CD4-positive, alpha-beta T cell treated with Interleukin-15 for 1 hour (primary cell): Measurements from ENCODE around the gene PPP1R27.

Experiments
- DNase-seq: peaks from one replicate; pipeline ENCODE4 v3.0.0-alpha.2; 2020

Gene PPP1R27

DNA sequence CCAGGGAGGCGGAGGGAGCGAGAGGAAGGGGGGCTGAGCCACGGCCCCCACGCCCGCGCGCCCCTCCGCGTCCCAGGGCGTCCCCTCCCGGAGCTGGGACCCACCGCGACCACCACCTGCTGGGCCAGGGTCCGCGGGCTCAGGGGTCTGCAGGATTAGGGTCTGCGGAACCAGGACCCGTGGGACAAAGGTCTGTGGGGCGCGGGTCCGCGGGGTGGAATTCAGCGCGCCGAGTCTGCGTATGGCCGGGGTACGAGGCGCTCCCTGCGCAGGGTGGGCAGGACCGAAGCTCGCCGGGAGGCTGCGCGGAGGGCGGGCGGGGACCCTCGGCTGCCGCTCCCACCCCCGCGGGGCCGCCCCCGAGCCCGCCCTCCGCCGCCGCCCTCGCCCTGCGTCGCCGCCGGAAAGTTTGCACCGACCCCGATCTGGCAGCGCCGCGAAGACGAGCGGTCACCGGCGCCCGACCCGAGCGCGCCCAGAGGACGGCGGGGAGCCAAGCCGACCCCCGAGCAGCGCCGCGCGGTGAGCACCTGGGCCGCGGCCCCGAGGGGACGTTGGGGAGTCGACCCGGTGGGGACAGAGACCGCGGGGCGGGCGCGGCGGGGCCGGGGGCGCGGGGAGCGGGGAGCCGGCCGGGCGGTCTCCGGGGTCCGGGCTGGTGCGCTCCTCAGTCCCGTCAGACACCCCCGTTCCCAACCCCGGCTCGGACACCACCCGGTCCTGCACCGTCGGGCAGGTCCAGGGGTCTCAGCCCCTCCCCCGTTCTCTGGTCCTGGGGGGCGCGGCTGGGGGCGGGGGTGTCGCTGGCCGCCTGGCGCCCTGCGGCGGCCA is 30.9 kb downstream of the PPP1R27 start, which contains the start of gene GCGR:
Gene GCGR (plus strand): TSS at position 423 of the 831 bp plus-strand sequence. CDS start 4,869 bp downstream, outside the sequence.
- DNase-seq, result no peak

DNA sequence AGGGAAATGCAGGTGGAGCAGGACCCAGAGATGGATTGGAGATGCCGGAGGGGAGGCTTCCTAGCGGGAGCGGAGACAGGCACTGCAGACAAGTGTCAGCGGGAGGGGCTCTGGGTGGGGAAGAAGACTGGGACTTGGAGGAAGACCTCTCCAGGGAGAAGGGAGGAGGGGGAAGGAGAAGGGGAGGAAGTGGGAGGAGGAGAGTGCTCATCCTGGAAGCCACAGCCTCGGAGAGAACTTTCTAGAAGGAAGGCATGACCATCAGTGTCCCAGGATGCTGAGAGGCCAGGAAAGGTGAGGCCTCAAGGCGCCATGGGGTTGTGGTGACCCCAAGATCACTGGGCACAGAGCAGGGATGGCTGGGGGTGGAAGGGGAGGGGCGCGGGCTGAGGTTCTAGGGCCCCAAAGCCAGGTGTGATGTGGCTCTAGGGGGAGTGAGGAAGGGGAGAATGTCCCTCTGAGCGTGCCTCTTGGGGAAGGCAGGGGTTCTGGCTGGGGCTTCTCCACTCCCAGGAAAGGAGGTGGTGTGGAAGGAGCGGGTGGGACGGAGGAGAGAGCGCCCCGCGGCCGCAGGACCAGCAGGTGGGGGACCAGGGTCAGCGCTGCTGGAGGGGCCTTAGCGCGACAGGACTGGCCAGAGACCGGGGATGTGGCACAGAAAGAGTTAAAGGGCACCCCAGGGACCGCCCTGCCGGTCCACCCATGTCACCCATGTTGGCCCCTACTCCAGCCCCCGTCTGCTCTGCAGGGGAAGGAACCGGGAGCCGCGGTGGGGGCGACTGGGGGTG is 31.8 kb downstream of the PPP1R27 start:
- DNase-seq, result no peak

DNA sequence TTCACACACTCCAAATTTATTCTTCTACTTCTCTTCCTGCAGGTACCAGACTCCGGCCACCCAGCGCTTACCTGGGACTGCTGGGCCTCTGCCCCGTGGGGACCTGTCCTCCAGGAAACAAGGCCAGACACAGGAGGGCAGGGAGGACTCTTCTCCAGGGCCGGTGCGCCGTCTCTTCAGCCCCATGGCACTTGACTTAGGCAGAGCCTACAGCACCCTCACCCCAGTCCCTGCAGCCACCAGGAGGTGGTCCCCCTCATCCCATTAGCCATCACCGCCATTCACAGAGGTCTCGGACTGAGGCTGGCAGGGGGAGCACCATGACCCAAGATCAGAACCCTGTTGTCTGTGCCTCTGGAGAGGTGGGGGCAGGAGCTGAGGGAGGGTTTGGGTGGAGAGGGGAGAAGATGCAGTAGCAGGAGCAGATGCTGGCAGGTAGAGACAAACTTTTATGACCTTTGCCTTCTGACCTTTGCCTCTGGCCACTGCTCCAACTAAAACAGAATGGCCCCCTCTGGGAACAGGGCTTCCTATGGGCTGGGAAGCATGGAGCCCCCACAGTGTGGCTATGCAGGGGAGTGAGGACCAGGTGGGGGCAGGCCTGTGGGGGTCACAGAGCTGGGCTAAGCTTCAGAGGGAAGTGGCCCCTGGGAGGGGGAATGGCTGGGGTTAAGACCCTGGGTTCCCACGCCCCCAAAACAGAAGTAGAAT is 32.6 kb downstream of the PPP1R27 start:
- no peak for DNase-seq

DNA sequence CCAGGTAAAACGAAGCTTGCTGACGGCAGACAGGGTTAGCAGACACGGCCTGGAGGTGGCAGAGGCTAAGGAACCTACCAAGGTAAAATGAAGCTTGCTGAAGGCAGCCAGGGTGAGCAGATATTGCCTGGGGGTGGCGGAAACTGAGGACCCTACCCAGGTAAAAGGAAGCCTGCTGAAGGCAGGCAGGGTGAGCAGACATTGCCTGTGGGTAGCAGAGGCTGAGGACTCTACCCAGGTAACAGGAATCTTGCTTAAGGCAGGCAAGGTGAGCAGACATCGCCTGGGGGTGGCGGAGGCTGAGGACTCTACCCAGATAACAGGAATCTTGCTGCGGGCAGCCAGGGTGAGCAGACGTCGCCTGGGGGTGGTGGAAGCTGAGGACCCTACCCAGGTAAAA is 33.5 kb downstream of the PPP1R27 start:
- no peak for DNase-seq

DNA sequence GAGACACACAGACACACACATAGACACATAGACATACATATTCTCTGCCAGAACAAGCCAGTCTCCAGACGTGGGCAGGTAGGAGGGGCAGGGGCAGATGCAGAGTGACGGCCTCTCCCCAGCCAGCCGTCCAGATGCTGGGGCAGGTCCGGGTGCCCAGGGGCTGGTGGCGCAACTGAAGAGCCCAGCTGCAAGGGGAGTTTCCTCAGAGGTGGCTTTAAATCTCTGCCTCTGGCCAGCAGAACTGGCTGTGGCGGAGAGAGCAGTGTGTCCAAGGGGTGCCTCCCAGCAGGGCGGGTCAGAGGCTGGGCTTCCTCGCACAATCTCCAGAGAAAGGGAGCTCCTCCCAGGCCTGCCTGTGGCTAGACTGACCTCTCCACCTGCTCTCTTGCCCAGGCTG is 40.3 kb downstream of the PPP1R27 start:
- DNase-seq, result no peak

DNA sequence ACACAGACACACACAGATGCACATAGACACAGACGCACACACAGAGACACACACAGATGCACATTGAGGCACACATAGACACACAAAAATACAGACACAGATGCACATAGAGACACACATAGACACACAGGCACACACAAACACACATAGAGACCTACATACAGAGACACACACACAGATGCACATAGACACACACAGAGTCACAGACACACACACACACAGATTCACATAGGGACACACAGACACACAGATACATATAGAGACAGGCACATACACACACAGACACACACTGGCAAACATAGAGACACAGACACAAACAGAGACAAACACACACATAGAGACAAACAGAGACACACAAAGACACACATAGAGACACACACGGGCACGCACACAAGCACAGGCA is 40.8 kb downstream of the PPP1R27 start:
- DNase-seq, result no peak

DNA sequence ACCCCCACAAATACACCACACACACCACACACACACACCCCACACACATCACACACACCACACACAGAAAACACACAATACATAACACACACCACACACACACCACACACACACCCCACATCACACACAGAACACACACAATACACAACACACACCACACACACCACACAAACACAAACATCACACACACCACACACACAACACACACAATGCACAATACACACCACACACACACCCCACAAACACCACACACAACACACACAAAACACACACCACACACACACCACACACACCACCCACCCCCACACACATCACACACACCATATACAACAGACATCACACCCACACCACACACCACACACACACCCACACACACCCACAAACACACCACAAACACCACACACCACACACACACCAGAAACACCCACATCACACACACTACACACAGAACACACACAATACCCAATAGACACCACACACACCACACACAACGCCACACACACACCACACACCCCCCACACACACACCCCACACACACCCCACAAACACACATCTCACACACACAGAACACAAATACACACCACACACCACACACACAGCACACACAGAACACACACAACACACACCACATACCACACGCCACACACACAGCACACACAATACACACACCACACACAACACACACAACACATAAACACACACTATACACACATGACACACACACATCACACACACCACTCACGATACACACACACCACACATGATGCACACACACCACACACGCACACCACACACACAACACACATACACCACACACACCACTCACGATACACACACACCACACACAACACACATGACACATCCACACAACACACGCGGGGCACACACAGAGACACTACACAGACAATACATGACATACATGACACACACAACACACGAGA is 41.9 kb downstream of the PPP1R27 start:
- no peak for DNase-seq
